Brain microvascular endothelial cell (primary cell): ENCODE results near the gene CSK.

ENCODE experiments used
- DNase-seq: peaks from one replicate; pipeline ENCODE4 v3.0.0-alpha.2; 2020
- H3K27ac ChIP-seq: fragments of 250-450 bp; sonication (Bioruptor Pico); 2 replicates; pipeline ENCODE4 v1.5.1; 2020; ENCODE audit warnings: mild to moderate bottlenecking, moderate library complexity
- H3K27me3 ChIP-seq: fragments of 250-450 bp; sonication (Bioruptor Pico); replicated peaks from 2 replicates; pipeline ENCODE4 v1.5.1; 2020; ENCODE audit warnings: mild to moderate bottlenecking
- H3K36me3 ChIP-seq: fragments of 250-450 bp; sonication (Bioruptor Pico); replicated peaks from 2 replicates; pipeline ENCODE4 v1.5.1; 2020; ENCODE audit warnings: mild to moderate bottlenecking
- H3K4me3 ChIP-seq: 2 replicates; pipeline ENCODE4 v1.5.1; 2011; ENCODE audit warnings: low read depth, mild to moderate bottlenecking, control low read depth, low read length, moderate library complexity
- CTCF ChIP-seq: IDR thresholded peaks from 2 replicates; pipeline ENCODE4 v1.5.1; 2011; ENCODE audit warnings: low read depth, mild to moderate bottlenecking, moderate library complexity, low read length, control low read depth, inconsistent platforms; ENCODE audit errors: missing control alignments
- in situ Hi-C: cut with HindIII; loops from 2 replicates; pipeline ENCODE4 v1.10.0; 2017; ENCODE audit warnings: low sequenced_read_pairs, low pct_ligation_motif_present

Gene CSK

DNA sequence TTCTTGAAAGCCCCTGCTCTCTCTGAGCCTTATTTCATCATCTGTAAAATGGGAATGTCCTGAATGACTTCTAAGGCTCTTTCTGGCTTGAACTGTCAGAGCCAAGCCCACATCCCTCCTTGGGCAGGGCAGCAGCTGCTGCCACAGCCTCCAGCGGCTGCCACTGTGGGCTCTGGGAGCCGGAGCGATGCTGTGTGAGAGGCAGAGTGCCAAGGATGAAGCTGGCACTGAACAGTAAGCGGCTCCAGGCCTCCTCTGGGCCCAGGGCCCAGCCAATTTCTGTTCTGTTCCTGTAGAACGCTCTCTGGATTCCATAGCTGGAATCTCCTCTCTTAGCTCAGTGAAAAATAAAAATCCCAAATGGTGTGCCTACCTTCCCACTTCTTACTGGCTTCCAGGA, 49.0 kb downstream of the CSK start:
- H3K27me3 ChIP-seq, result peaks cover 17% of the 10 kb centered on the region

DNA sequence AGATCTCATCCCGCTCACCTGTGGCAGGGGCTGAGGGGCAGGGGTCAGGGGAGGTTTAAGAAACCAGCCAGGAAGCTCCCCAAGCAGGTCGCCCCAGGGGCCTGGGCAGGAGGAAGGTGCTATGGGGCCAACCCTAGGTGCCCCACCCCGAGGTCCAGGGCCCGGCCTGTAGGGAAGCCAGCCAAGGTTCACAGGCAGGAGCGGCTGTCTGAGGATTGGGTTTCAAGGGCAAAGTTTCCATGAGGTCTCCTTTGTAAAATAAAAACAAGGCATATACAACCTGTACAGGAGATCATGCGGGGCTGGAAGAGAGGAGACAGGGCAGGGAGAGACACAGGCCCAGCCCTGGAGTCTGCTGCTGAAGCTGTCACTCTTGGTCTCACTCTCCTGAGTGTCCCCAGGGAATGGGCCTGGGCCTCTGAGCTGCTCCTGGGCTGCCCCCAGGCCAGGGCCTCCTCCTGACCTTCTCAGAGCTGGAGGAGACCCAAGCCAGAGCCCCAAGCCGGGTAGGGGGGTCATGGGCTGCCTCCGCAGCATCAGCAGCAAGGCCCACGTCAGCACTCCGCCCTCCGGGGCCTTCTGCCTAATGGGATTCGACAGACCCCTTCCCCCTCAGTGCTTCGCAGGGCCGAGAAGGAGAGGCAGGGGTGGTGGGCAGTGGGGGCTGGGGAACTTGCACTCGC, 50.1 kb downstream of the CSK start:
- H3K4me3 ChIP-seq, result no peak overlapping the region
- peaks cover 12% of the 10 kb centered on the region for H3K27me3 ChIP-seq
- no peak for TF ChIP-seq CTCF
- H3K27ac ChIP-seq, result no peak overlapping the region
- in situ Hi-C loops, result no loop called here
- no peaks in the 10 kb centered on the region for H3K36me3 ChIP-seq
- no peak for DNase-seq

More for the DNA sequence above, 49.0 kb downstream of the CSK start:
- DNase-seq, result no peak
- in situ Hi-C loops, result no loop called here
- TF ChIP-seq CTCF, result no peak
- H3K36me3 ChIP-seq, result no peaks in the 10 kb centered on the region
- no peak overlapping the region for H3K4me3 ChIP-seq
- H3K27ac ChIP-seq, result no peak overlapping the region

DNA sequence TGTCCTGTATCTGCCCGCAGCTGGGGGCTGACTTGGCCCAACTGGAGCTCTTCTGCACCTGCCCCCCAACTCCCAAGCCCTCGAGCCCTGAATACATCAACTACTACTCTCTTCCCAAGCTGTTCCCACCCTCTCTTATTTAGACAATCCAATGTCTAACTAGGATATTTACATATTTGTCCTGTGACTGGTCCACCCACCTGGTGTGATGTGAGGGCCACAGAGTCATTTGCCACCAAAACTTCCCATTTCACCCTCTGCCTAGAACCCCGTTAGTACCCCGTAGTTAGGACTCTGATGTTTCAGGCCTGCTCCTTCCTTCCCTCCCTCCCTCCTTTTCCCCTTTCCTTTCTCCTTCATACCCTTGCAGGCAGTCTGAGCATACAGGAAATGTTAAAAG, 50.9 kb downstream of the CSK start:
- no peak for TF ChIP-seq CTCF
- no peak for DNase-seq
- Histone ChIP-seq H3K36me3 (peaks cover 2% of the 10 kb centered on the region), H3K27me3 (peaks cover 4% of the 10 kb centered on the region), H3K4me3 (no peak overlapping the region), H3K27ac (no peak overlapping the region)
- in situ Hi-C loops, result no loop called here

GRCh38 chr15:74833376-74834107, 51.7 kb downstream of the CSK start:
- no peaks in the 10 kb centered on the region for H3K27me3 ChIP-seq
- H3K27ac ChIP-seq, result no peak overlapping the region
- in situ Hi-C loops, result no loop called here
- no peak for DNase-seq
- peaks cover 2% of the 10 kb centered on the region for H3K36me3 ChIP-seq
- no peak for TF ChIP-seq CTCF
- no peak overlapping the region for H3K4me3 ChIP-seq

GRCh38 chr15:74835312-74835823, 53.5 kb downstream of the CSK start:
- H3K27ac ChIP-seq, result no peak overlapping the region
- H3K4me3 ChIP-seq, result no peak overlapping the region
- H3K27me3 ChIP-seq, result no peaks in the 10 kb centered on the region
- DNase-seq, result peak; percentile 26
- H3K36me3 ChIP-seq, result peaks cover 2% of the 10 kb centered on the region
- in situ Hi-C loops, result no loop called here
- peak; percentile 94 for TF ChIP-seq CTCF
